Measurements from ENCODE around the gene ADAM23.

The ADAM23 gene

DNA sequence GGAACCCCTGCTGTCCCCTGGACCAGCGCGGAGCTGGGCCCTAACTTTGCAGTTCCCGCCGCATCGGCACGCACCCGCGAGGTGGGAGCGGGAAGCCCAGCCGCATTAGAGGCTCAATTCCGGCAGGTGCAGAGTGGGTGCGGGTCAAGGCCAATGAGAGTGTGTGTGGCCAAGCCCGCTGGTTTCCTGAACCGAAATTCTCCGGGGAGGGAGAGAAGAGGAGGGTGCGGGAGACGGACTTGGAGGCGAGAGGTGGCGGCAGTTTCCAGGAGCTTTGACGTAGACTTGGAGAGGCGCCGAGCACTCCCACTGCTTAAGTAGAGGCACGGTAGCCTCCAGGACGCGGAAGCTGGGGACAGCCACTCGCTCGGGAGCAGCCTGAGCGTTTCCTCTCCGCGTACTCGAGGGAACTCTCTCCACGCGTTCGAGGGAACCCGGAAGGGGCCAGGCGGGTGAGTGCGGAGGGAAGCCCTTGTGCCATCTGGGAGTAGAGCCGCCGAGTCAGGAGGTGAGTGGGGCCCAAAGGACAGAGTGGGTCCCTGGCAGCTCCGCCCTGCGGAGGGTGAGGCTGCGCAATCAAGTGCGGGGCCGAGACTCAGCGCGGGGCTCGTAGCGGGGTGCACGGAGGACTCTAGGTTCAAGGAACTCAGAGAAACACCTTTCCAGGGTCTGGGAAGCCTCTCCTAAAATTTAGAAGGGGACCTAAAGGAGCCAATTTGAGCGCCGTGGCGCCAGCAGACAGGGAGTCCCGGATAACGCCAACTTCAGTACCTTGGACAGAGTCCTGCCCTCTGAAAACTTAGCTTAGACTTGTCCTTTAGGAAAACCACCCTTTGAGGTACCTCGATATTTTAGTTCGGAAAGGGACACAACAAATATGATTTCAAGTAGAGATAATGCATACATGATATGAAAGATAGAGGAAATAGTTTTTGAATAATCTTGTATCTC, 199.0 kb downstream of the ADAM23 start, which contains the start of gene FAM237A:
Gene FAM237A, plus strand, starts transcription at position 413 of the 951 bp plus-strand sequence. CDS start 1,750 bp downstream, outside the sequence.
- DNase-seq (ENCODE audit: low read depth in 2 of 2) = no peak

DNA sequence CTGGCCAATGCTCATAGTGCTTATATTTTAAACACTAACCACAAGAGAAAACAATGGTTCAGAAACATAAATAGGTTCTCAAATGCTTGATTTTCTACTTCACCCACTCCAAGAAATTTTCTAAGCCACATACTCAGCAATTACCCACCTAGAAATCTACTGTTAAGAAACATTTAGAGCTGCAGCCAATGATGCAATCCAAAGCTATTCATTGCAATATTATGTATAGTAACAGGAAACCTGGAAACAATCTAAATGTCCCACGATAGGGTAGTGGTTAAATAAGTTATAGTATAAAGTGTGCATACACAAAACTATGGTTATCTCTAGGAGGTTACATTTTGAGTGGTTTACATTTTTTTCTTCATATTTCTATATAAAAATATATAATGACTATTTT, 204.7 kb downstream of the ADAM23 start:
- DNase-seq (ENCODE audit: low read depth in 2 of 2) = no peak

DNA sequence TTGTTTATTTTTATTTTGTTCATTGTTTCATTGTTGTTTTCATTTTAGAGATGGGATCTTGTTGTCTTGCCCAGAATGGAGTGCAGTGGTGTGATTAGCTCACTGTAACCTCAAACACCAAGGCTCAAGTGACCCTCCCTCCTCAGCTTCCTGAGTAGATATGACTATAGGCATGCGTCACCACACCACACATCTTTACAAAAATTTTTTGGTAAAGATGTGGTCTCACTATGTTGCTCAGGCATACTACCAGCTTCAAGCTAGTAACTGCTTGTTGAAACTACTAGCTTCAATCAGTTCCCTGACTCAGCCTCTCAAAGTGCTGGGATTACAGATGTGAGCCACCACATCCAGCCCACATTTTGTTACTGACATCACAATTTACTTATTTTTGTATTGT, 213.8 kb downstream of the ADAM23 start:
- no peak for DNase-seq (ENCODE audit: low read depth in 2 of 2)

DNA sequence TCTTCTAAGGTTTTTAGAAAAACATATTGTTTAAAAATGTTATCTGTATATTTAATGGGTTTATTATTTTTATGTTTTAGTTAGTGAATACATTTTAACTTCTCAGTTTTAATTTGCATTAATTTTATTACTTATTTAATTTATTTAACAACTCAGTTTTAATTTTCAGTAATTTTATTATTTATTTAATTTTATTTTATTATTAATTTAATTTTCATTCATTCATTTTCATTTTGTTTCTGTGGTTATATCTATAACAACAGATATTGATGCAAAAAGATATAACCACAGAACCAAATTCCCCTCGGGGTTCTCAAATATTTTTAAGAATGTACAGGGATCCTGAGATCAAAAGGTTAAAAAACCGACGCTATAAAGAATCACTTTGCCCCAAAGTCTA, 221.9 kb downstream of the ADAM23 start:
- DNase-seq (ENCODE audit: low read depth in 2 of 2) = no peak

Measured in stimulated activated CD8-positive, alpha-beta memory T cell treated with anti-CD3 and anti-CD28 coated beads, Interleukin-15, amount 100 ng/mL, for 4 hours (primary cell).